GM18951 (cell line): Measurements from ENCODE around the gene APC2.
"Not testable (repeated sequence)": the region's sequence is repeated elsewhere in the genome, so short reads cannot be mapped to it uniquely, and the experiment has no call there.

Experiments
- POLR2A ChIP-seq: IDR thresholded peaks from 4 replicates; pipeline ENCODE4 v1.6.1; 2011; ENCODE audit warnings: mild to moderate bottlenecking; ENCODE audit not compliant: insufficient read length, insufficient read depth; ENCODE audit errors: extremely low read depth
- in situ Hi-C: fragments of 300-500 bp; cut with MboI; formaldehyde crosslinking; loops from one replicate; pipeline ENCODE4 v1.12.0; 2022; ENCODE audit warnings: low sequenced_read_pairs, mixed read lengths, inconsistent platforms; ENCODE audit not compliant: unreplicated experiment

Gene APC2

GRCh38 chr19:1410136-1410786 is 39.7 kb upstream of the APC2 start:
- in situ Hi-C loops: no loop called here
- TF ChIP-seq POLR2A: no peak

GRCh38 chr19:1410789-1411188 is 39.1 kb upstream of the APC2 start:
- no peak for TF ChIP-seq POLR2A
- in situ Hi-C loops: no loop called here

DNA sequence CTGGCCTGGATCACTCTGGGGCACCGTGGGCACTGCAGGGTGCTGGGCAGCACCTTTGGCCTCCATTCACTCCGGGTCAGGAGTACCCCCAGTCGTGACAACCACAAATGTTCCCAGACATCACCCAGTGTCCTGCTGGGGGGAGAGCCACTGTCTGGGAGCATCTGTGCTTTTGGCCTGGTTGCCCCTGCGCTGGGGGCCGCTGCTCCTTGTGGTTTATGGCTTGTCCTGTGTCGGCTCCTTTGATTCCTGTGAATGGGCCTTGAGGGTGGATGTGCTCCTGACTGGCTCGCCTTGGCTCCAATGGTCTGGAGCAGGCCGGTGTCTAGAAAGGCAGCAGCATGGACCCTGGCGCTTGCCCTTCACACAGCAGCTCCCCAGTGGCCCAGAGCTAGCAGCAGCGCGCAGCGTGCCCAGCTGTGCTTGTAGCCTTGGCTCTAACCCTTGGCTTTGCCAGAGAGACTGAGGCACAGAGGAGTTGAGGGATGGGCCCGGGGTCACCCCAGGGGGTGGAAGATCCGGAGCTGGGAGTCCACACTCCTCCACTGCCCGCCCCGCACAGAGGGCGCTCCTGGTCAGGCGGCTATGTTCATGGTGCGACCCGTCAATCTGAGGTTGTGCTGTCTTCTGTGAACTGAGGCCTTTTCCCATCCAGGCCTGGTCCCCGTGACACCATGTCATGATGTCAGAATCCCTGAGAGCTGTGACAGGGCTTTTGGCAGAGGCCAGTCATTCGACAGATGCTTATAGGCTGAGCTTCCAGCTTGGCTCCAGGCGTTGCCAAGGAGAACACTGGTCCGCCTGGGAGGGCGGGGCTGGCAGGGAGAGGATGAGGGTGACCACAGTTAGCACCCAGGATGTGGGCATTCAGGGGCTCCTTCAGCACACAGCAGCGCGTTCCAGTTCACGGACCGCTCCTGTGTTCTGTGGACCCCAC is 38.4 kb upstream of the APC2 start:
- TF ChIP-seq POLR2A: no peak
- in situ Hi-C loops: no loop called here

GRCh38 chr19:1412323-1412923 is 37.5 kb upstream of the APC2 start:
- in situ Hi-C loops: no loop called here
- TF ChIP-seq POLR2A: no peak

GRCh38 chr19:1412995-1413800 is 36.7 kb upstream of the APC2 start:
- TF ChIP-seq POLR2A: no peak
- in situ Hi-C loops: no loop called here

DNA sequence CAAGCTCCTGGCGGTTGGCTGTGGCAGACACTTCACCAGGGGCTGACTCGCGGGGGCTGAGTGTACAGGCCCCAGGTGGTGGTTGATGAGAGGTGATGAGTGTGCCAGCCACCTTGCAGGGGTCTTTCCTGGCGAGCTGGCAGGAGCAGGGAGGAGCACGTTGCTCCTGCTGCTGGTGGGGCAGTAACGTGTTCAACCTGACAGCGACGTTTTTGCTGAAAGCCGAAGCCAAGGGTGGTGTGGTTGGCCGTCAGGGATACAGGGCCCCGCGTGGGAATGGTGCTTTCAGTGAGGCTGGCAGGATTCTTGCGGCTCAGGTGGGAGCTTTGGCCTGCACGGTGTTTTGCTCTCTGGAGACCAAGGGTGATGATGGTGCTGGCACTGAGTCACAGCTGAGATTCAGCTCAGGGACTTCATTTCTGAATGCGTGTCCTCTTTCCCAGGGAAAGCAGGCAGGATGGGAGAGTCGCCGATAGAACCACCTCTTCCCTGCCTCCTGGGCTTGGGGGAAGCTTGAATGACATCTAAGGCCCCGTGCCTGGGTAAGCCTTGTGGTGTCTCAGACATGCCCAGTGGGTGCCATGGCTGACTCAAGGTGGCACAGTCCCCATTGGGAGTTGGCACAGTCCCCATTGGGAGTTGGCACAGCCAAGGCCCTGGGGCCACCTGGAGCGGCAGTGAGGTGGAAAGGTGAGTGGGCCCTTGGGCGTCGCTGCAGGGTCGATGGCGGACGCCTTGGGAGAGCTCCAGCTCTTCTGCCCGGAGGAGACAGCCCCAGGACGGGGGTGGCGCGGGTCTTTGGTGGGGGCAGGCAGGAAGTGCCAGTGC is 33.7 kb upstream of the APC2 start:
- in situ Hi-C loops: no loop called here
- no peak for TF ChIP-seq POLR2A

DNA sequence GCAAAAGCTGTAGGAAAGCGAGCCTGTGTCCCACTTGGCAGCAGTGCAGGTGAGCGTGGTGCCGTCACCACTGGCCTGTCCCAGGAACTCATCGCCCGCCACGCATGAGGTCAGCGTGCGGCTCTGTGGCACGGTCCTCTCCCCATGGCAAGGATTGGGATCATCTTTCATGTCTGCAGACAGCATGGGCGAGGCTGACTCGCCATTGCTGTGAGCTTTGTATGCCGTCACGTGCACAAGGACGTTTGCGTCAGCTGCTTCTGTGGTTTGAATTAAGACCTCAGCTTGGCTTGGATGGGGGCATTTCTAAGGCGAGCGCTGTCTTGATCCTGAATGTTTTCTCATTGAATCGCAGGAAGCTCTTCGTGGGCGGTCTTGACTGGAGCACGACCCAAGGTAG is 32.8 kb upstream of the APC2 start:
- TF ChIP-seq POLR2A: no peak
- in situ Hi-C loops: no loop called here

GRCh38 chr19:1417681-1418495 is 32.0 kb upstream of the APC2 start:
- in situ Hi-C loops: no loop called here
- TF ChIP-seq POLR2A: no peak

- in situ Hi-C loops: no loop called here
Measured at GRCh38 chr19:1418496-1418775, 31.5 kb upstream of the APC2 start.

DNA sequence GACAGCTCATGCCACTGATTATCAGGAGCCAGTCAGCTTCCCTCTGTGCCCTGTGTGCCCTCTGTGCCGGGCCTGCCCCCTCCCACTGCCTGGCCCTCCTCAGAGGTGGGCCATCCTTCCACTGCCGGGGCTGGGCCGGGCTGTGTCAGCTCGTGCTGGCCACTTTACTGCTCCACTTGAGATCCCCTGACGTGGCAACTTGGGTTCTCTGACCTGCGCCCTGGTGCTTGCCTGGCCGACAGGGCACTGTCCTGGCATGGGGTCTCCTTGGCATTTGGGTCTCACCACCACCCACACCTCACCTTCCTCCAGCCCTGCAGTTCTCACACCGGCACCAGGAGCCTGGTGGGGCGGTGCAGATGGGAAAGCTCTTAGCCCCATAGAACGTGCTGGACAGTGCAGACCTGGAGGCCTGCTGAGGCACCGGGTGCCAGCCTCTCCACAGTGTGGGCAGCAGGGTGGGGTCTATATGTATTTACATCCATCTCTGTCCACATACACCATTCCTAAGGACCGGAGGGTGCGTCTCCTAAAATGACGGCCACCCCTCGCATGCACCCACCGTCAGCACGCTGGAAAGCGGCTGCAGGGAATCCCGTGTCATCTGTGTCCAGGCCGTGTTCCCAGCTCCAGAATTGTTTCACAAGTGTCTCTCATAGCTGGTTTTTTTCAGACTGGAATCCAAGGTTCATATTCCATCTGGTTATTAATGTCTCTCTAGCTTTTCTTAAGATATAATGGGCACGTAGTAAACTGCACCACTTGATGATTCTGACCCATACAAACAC is 30.8 kb upstream of the APC2 start:
- TF ChIP-seq POLR2A: peak; percentile 23
- in situ Hi-C loops: no loop called here

More at GRCh38 chr19:1418496-1418775, 31.5 kb upstream of the APC2 start:
- no peak for TF ChIP-seq POLR2A

DNA sequence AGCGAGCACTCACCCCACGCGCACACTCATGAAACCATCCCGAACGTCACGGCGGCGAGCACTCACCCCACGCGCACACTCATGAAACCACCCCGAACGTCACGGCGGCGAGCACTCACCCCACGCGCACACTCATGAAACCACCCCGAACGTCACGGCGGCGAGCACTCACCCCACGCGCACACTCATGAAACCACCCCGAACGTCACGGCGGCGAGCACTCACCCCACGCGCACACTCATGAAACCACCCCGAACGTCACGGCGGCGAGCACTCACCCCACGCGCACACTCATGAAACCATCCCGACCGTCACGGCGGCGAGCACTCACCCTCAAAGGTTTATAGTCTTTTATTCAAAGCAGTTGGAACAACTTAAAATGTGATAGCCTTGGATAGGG is 29.8 kb upstream of the APC2 start:
- in situ Hi-C loops: not testable (repeated sequence)
